HUES48 (cell line): ENCODE measurements around the gene BAG2.
A peak's percentile ranks its signal among the peaks of the same experiment; 100 is the strongest.

Source experiments
- H3K27ac ChIP-seq: one replicate; pipeline ENCODE4 v1.7.0; 2013; ENCODE audit warnings: low read depth, low read length, inconsistent platforms
- H3K27me3 ChIP-seq: 2 replicates; pipeline ENCODE4 v1.6.1; 2013; ENCODE audit warnings: mild to moderate bottlenecking, low read length; ENCODE audit not compliant: control insufficient read depth, insufficient read depth
- H3K36me3 ChIP-seq: 2 replicates; pipeline ENCODE4 v1.6.1; 2013; ENCODE audit warnings: low read length; ENCODE audit not compliant: control insufficient read depth, insufficient read depth
- H3K4me1 ChIP-seq: 2 replicates; pipeline ENCODE4 v1.6.1; 2013; ENCODE audit warnings: mild to moderate bottlenecking, low read length; ENCODE audit not compliant: control insufficient read depth, insufficient read depth
- H3K4me3 ChIP-seq: 2 replicates; pipeline ENCODE4 v1.5.1; 2013; ENCODE audit warnings: mild to moderate bottlenecking, low read depth, low read length
- H3K9ac ChIP-seq: 2 replicates; pipeline ENCODE4 v1.6.1; 2013; ENCODE audit warnings: mild to moderate bottlenecking, low read depth, low read length, moderate library complexity
- H3K9me3 ChIP-seq: 2 replicates; pipeline ENCODE4 v1.6.1; 2013; ENCODE audit warnings: low read length; ENCODE audit not compliant: control insufficient read depth, insufficient read depth

Gene BAG2

GRCh38 chr6:57147401-57147800 lies 24.7 kb upstream of the BAG2 start:
- Histone ChIP-seq H3K9me3 (no peaks in the 10 kb centered on the region), H3K27ac (no peak overlapping the region), H3K36me3 (peaks cover 64% of the 10 kb centered on the region), H3K4me3 (no peak overlapping the region), H3K4me1 (no peaks in the 10 kb centered on the region), H3K27me3 (no peaks in the 10 kb centered on the region), H3K9ac (no peak overlapping the region)

DNA sequence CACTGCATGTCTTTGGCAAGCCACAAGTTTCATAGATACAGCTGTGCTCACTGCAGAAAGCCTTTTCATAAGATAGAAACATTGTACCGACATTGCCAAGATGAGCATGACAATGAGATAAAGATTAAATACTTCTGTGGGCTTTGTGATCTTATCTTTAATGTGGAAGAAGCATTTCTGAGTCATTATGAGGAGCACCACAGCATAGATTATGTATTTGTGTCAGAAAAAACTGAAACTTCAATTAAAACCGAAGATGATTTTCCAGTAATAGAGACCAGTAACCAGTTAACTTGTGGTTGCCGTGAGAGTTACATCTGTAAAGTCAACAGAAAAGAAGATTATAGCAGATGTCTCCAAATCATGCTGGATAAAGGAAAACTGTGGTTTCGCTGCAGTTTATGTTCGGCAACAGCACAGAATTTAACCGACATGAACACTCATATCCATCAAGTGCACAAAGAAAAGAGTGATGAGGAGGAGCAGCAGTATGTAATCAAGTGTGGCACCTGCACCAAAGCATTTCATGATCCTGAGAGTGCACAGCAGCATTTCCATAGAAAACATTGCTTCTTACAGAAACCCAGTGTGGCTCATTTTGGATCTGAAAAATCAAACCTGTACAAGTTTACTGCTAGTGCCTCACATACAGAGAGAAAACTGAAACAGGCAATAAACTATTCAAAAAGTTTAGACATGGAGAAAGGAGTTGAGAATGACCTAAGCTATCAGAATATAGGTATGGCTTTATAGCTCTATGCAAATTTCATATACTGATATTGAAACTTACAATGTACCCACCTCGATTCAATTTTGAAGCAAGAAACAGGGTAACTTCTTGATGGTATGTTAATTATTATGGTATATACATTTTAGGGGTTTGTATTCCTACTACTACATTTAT lies 23.9 kb upstream of the BAG2 start:
- Histone ChIP-seq H3K4me1 (no peaks in the 10 kb centered on the region), H3K9ac (no peak overlapping the region), H3K27ac (no peak overlapping the region), H3K9me3 (no peaks in the 10 kb centered on the region), H3K36me3 (peaks cover 63% of the 10 kb centered on the region), H3K27me3 (no peaks in the 10 kb centered on the region), H3K4me3 (no peak overlapping the region)

DNA sequence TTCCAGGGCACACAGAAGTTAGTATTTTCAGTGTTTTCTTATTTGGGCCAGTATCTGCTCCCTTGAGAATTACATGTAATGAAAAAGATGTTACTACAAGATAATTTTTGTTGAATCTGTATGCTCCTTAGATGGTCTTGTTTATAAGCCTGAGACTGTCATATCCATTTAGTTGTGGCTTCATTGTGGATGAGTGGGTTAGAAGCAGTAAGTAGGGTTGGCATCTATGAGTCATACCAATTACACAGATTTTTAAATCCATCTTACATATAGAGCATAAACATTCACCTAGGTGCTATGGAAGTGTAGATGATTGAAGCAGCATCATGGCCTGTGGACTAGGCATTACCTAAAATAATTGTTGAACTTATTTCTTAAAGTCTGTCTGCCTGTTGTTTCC lies 13.5 kb upstream of the BAG2 start:
- no peaks in the 10 kb centered on the region for H3K4me1 ChIP-seq
- no peak overlapping the region for H3K9ac ChIP-seq
- no peak overlapping the region for H3K4me3 ChIP-seq
- no peak overlapping the region for H3K27ac ChIP-seq
- peaks cover 33% of the 10 kb centered on the region for H3K36me3 ChIP-seq
- H3K27me3 ChIP-seq: no peaks in the 10 kb centered on the region
- H3K9me3 ChIP-seq: no peaks in the 10 kb centered on the region

DNA sequence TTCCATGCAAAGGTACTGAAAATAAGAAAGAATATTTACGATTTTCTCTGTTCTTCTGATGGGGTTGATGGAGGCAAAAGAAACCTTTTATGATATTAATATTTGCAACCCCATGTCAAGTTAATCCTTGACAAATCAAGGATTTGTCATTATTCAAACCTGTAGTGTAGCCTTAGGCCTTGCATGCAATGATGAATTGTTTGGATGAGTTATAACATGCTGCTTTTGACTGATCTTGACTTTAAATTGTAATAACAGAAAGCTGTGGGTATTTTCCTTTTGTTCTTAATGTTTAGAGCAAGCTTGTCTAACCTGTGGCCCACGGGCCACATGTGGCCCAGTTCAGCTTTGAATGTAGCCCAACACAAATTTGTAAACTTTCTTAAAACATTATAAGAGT lies 13.0 kb upstream of the BAG2 start:
- H3K4me3 ChIP-seq: no peak overlapping the region
- H3K4me1 ChIP-seq: no peaks in the 10 kb centered on the region
- H3K36me3 ChIP-seq: peaks cover 30% of the 10 kb centered on the region
- H3K27me3 ChIP-seq: no peaks in the 10 kb centered on the region
- no peak overlapping the region for H3K27ac ChIP-seq
- H3K9me3 ChIP-seq: no peaks in the 10 kb centered on the region
- no peak overlapping the region for H3K9ac ChIP-seq

GRCh38 chr6:57162028-57162427 lies 10.1 kb upstream of the BAG2 start:
- Histone ChIP-seq H3K4me3 (no peak overlapping the region), H3K4me1 (no peaks in the 10 kb centered on the region), H3K9me3 (no peaks in the 10 kb centered on the region), H3K36me3 (peaks cover 28% of the 10 kb centered on the region), H3K9ac (no peak overlapping the region), H3K27ac (no peak overlapping the region), H3K27me3 (no peaks in the 10 kb centered on the region)

- H3K36me3 ChIP-seq: peaks cover 33% of the 10 kb centered on the region
- H3K27ac ChIP-seq: no peak overlapping the region
- no peak overlapping the region for H3K4me3 ChIP-seq
- H3K9ac ChIP-seq: no peak overlapping the region
- H3K9me3 ChIP-seq: no peaks in the 10 kb centered on the region
- no peaks in the 10 kb centered on the region for H3K27me3 ChIP-seq
- H3K4me1 ChIP-seq: no peaks in the 10 kb centered on the region
Measured at GRCh38 chr6:57162516-57162915, 9.6 kb upstream of the BAG2 start.

GRCh38 chr6:57163956-57164355 lies 8.2 kb upstream of the BAG2 start:
- H3K4me3 ChIP-seq: no peak overlapping the region
- no peaks in the 10 kb centered on the region for H3K9me3 ChIP-seq
- no peak overlapping the region for H3K9ac ChIP-seq
- H3K4me1 ChIP-seq: no peaks in the 10 kb centered on the region
- H3K36me3 ChIP-seq: peaks cover 35% of the 10 kb centered on the region
- H3K27ac ChIP-seq: no peak overlapping the region
- no peaks in the 10 kb centered on the region for H3K27me3 ChIP-seq

DNA sequence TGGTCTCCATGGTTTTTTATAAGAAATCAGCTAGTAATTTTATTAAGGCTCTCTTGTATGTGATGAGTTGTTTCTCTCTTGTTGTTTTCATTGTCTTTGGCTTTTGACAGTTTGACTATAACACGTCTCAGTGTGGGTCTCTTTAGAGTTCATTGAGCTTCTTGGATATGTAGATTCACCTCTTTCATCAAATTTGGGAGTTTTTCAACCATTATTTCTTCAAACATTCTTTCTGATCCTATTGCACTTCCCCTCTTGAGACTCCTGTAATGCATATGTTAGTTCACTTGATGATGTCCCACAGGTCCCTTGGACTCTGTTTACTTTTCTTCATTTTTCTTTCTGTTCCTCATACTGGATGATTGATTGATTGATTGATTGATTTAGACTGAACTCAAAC lies 7.0 kb upstream of the BAG2 start:
- peaks cover 35% of the 10 kb centered on the region for H3K36me3 ChIP-seq

GRCh38 chr6:57173056-57173885 lies 1.1 kb downstream of the BAG2 start:
- H3K4me3 ChIP-seq: peak overlapping the region; percentile 76
- peaks cover 29% of the 10 kb centered on the region for H3K4me1 ChIP-seq
- peak overlapping the region; percentile 83 for H3K27ac ChIP-seq
- peaks cover 10% of the 10 kb centered on the region for H3K27me3 ChIP-seq
- H3K9ac ChIP-seq: peak overlapping the region; percentile 60
- H3K9me3 ChIP-seq: no peaks in the 10 kb centered on the region
- peaks cover 5% of the 10 kb centered on the region for H3K36me3 ChIP-seq

More for the DNA sequence above, 7.0 kb upstream of the BAG2 start:
- no peak overlapping the region for H3K27ac ChIP-seq
- no peaks in the 10 kb centered on the region for H3K9me3 ChIP-seq
- H3K4me1 ChIP-seq: no peaks in the 10 kb centered on the region
- H3K4me3 ChIP-seq: no peak overlapping the region
- H3K9ac ChIP-seq: no peak overlapping the region
- no peaks in the 10 kb centered on the region for H3K27me3 ChIP-seq

DNA sequence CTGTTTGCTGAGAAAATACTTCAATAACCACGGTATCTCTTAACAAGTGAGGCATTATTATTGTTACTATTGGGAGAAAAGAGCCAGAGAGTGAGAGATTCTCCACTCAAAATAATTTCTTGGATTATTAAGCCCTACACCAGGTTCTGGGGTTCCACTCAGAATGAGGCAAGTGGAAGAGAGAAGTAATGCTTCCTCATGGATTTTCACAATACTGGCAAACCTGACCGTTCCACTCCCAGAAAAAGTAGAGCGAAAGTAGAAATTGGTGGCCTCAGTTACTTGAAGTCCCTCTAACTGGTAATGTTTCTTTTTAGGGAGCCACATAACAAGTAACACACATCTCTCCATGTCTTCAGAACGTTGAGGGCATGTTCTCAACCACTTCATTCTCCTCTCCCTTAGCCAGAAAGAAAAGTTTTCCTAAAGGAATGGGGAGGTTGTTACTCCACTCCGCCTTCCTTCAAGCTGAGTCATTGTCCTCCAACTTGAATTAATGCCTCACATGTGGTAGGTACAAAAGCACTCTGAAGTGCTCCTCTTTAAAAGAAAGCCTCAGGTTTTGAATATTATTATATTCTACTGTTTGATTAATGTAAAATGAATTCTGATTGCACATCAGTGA lies 1.9 kb downstream of the BAG2 start:
- Histone ChIP-seq H3K27ac (peak overlapping the region; percentile 75), H3K36me3 (peaks cover 3% of the 10 kb centered on the region; the same call in 1 of the 2 replicates), H3K9me3 (no peaks in the 10 kb centered on the region), H3K9ac (peak overlapping the region; percentile 60), H3K4me1 (peaks cover 29% of the 10 kb centered on the region), H3K27me3 (peaks cover 10% of the 10 kb centered on the region), H3K4me3 (peak overlapping the region; percentile 76)
